Metanephros (tissue), 2 donors: Measurements from ENCODE around the gene LIN7B. TPM values are rescaled to one million over a fixed set of nuclear protein-coding genes. Genes with fewer than 3 reads are reported as not detected.

Experiments used
- small RNA-seq: library from RNA; depleted of rRNA; stranded (forward); fragments of <200 nt; gene quantifications from one replicate; pipeline ENCODE3, GENCODE V24; 2014; ENCODE audit warnings: low replicate concordance
- total RNA-seq: library from RNA; depleted of rRNA; stranded (reverse); fragments of >200 nt; gene quantifications from one replicate; pipeline ENCODE4 v1.2.3, GENCODE V29; 2014

Gene LIN7B, protein sequence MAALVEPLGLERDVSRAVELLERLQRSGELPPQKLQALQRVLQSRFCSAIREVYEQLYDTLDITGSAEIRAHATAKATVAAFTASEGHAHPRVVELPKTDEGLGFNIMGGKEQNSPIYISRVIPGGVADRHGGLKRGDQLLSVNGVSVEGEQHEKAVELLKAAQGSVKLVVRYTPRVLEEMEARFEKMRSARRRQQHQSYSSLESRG
- total RNA-seq: 8.0 TPM

DNA sequence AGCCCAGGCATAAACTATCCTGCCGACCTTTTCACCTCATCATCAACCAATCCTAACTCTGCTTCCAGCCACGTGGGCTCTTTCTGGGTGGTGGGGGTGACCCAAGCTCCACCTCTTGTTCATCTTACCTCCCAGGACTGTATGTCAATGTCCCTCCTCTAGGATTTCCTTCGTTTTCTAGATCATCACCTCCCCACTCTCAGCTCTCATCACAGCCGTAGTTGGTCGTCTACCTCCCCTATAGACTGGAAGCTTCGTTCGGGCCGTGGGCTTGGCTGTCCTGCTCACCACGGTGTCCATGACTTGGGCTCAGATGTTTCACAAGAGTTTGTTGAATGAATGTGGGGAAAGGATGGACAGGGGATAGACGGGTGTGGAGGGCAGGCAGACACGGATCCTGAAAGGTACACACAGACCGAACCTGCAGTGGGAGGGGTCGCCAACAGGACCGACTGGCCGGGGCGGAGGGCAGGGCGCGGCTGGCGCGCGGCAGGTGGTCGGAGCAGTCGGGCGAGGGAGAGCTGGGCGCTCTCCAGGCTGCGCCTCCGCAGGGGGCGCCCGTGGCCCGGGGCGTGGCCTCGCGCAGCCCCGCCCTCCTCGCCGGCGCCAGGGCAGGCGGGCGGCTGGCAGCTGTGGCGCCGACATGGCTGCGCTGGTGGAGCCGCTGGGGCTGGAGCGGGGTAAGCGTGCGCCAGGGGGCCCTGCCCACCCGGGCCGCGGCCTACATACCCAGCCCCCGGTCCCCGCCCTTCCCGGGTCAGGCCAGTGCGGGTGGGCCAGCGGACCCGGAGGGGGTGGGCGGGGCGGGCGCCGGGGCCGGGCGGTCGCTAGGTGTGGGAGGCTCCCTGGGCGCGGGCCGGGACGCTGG is at the start of gene LIN7B:
TSS of gene LIN7B (plus strand) at position 609 of the 868 bp plus-strand sequence. CDS start at position 644, 35 bp downstream.

DNA sequence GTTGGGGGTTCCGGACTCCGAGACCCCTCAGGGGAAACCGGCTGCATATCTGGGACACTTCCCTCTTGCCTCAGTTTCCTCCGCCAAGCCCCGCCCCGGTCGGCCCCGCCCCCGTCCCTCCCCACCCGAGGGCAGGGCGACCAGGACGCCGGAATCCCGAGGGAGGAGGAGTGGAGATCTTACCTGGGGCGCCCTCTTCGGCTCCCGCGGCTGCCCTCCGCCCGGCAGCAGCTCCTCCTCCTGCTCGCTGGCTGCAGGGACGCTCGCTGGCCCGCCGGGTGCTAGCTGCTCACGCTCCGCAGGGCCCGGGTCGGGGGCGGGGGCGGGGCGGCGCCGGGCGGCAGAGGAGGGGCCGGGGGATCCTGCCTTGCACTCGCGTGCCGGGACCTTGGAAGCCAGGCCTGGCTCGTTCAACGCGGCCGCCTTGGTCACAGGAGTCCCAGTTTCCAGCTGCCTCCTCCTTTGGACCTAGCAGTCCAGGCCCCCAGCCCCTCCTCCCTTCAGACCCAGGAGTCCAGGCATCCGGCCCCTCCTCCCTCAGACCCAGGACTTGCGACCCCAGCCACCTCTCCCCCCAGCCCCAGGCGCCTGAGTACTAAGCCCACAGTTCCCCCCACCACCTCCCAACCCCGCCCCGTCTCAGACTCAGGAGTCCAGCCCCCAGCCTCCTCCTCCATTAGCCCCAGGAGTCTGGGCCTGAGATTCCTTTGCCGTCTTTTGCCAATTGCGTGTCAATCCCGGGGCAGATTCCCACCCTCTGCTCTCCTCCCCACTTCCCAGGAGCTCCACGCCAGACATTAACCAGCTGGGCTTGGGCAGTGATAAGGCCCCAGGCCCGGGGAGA is 49.2 kb upstream of the LIN7B start, which contains the start of gene NTF4:
TSS of gene NTF4 (minus strand) at position 51 of the 844 bp plus-strand sequence. CDS start 2,821 bp downstream, outside the sequence.

DNA sequence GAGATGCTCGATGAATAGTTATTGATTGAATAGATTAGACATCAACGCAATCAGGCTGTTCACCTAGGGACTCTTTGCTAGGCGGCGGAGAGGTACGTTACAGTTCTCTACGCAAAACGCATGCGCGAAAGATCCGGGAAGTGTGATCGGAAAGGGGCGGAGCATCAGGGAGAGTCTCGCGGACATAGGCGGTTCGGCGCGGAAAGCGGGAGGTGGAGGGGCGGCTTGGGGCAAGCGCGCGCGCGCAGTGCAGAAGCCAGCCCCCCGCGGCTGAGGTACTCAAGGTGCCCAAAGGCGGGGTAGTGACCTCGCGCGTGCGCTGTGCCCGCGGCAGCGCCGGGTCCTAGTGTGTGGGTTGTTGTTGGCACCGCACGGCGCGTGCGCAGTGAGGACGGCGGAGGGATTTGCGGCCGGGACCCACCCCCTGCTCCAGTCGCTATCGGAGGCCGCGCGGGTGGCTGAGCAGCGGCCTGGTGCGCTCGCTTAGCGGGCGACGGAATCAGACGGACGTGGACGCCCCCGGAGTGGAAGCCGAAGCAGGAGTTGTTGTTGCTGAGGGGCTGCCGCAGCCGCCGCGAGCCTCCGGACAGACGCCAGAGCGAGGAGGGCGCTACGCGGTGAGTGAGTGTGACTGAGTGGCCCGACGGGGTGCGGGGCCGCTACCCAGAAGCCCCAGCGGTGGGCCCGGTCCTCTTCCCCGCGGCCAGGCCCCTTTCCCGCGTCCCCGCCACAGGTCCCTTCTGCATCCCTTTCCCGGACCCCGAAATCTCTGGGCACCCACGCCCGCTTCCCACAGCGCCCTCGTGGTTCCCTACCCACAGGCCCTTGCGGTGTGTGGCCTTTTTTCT is 28.9 kb upstream of the LIN7B start, which contains the start of gene SNRNP70:
TSS of gene SNRNP70 (plus strand) at position 432 of the 848 bp plus-strand sequence. CDS start 964 bp downstream, outside the sequence.

DNA sequence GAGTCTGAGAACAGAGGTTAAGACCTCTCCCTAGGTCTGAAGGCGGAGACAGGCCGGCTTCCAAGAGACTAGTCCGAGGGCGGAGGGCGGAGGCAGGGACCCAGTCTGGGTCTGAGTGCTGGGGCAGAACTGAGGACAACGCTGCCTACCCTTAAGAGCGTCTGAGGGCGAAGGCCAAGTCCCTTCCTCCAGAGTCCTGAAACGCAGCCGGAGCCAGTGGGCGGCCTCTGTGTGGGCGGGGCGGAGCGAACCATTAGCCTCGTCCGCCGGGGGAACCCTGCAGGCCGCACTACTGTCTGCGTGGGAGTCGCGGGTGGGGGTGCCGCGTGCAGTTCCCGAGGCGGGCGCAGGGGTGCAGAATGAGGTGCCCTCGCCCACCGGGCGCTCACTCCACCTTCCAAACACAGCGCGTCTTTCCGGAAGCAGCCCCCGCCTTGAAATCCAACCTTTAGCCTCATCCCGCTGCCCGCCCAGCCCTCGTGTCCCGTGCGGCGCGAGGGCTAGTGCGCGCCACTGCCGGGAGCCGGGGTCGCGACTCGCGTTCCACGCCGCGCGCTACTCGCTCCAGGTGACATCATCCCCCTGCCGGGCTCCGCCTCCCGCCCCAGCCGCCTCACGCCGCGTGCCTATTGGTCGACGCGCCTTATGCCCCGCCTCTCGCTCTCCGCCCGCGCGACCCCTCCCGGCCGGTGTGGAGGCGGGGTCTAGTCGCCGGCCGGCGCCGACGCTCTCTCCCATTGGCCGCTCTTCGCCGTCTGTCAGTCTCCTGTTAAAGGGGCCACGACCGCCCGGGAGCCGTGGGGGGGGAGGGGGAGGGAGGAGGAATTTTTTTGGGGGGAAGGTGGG is 4.6 kb downstream of the LIN7B start, which contains the start of gene C19orf73:
TSS of gene C19orf73 (minus strand) at position 579 of the 846 bp plus-strand sequence. CDS start at position 458, 121 bp downstream.

DNA sequence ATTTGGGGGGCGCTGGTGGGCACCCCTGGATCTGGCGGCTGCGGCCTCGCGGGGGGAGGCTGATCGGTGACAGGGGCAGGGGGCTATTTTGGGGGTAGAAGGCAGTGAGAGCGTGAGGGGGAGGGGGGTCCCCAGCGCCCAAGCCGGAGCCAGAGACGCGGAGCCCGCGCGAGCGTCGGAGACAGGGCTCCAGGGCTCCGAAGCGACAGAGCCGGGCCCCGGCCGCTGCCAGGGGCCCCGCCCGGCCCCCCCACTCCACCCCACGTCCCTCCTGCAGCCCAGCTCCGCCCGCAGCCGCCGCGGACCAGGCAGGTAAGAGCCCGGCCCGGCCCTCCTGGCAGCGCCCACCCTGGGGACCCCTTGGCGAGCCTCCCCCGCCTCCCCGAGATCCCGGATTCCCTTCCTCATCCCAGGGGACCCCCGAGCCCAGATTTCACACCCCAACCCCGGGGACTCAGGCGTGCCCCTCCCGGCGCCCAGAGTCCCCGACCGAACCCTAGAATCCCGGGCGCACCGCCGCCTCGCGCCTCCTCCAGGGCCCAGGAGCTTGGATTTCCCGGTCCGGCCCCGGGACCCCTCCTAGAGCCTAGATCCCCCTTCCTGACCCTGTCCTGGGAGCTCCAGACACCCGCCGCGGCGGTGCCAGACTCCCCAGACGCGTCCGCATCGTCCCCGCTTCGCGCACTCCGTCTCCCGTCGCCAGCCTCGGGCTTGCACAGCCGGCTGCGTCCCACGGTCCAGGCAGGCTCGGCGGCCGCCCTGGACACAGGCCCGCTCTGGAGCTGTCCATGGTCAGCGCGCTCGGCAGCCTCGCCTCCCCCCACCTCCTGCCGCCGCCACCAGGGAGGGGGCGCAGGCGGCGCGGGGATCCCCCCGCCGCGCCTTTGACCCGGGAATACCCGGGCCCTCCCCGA is 5.5 kb downstream of the LIN7B start, which contains the start of gene PPFIA3:
TSS of gene PPFIA3 (plus strand) at position 134 of the 914 bp plus-strand sequence. CDS start 8,330 bp downstream, outside the sequence.

DNA sequence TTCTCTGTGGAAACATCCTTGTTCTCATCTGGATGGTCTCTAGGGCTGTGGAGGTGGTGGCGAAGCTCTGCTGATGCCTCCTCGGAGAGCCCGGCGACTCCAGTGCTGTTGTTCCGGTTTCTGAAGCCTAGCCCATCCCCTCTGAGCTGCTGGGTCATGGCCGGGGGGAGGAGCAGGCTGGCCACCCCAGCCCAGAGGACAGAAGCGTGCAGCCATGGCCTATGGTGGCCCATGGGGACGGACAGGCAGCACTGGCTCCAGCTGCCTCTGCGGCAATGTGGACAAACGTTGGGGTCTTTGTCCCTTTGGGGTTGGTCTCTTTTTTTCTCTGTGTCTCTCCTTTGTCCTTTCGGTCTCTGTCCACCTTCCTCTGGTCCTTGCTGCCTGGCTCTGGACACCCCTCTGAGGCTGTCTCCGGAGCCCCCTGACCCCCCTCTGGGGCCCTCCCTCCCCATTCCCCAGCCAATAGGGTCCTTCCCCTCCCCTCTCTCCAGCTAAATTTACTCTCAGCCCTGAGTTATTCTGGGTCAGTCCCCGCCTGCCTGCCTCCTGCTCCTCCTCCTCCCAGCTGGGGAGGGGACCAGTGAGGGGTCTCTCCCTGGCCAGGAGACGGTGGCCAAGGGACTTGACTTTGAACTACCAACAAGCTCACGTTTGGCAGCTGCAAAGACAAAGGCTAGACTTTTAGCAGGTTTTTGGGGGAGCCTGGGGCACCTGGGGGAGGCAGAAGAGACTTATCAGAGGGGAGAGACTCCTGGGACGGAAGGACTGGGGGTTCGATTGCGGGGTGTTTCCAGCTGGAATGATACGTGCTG is 41.0 kb downstream of the LIN7B start, which contains the start of gene HRC:
TSS of gene HRC (minus strand) at position 392 of the 815 bp plus-strand sequence. CDS start at position 233, 159 bp downstream.

DNA sequence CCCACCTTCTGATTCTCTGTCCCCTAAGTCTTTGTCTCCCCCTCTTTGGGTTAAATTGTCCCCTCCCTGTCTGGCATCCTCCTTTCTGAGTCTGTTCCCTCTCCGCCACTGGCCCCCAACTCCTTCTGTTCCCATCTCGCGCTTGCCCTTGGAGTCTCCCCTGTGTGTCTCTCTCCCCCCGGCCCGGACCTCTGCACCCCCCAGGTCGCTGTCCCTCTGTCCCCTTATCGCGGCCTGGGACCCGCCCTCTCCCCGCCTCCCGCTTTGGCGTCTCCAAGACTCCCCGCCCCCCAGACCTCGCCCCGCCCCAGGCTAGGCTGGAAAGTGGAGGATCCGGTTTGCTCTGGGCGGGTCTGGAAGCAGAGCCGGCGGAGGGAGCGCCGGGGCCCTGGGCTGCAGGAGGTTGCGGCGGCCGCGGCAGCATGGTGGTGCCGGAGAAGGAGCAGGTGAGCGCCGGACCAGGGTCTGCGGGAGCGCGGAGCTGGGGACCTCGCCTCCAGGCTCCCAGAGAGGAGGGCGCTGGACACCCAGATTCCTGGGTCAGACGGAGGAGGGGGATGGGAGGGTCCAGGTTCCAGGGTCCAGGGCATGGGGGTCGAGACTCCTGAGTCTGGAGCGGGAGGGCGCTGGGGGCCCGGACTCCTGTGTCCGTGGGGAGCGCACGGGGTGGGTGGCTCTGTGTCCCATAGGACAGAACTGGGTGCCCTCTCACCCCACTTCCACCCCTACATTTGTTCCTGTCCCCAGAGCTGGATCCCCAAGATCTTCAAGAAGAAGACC is 43.5 kb downstream of the LIN7B start, which contains the start of gene TRPM4:
TSS of gene TRPM4 (plus strand) at position 348 of the 780 bp plus-strand sequence. CDS start at position 423, 75 bp downstream.

Small RNA genes lying within 50 kb of the gene (small RNA-seq; reads per million reads assigned to genes)
- not detected for gene RN7SL708P

Other genes with a start within 250 kb of the LIN7B start
- gene PLEKHA4, start 245.8 kb upstream of the LIN7B start, total RNA-seq: 18.1 TPM
- 71.7 TPM for gene PPP1R15A, start 241.9 kb upstream of the LIN7B start, total RNA-seq
- 0.29 TPM for gene TULP2, start 215.6 kb upstream of the LIN7B start, total RNA-seq
- 221 TPM for gene NUCB1, start 214.1 kb upstream of the LIN7B start, total RNA-seq
- gene DHDH, start 180.7 kb upstream of the LIN7B start, total RNA-seq: 1.4 TPM
- 30.8 TPM for gene BAX, start 159.5 kb upstream of the LIN7B start, total RNA-seq
- 1,684 TPM for gene FTL, start 149.1 kb upstream of the LIN7B start, total RNA-seq
- 51.8 TPM for gene GYS1, start 121.1 kb upstream of the LIN7B start, total RNA-seq
- gene RUVBL2, start 120.5 kb upstream of the LIN7B start, total RNA-seq: 105 TPM
- 1.1 TPM for gene LHB, start 97.3 kb upstream of the LIN7B start, total RNA-seq
- not detected for gene CGB3, start 90.0 kb upstream of the LIN7B start, total RNA-seq
- not detected for gene CGB2, start 82.5 kb upstream of the LIN7B start, total RNA-seq
- not detected for gene CGB1, start 77.5 kb upstream of the LIN7B start, total RNA-seq
- gene CGB5, start 70.5 kb upstream of the LIN7B start, total RNA-seq: not detected
- not detected for gene CGB8, start 65.3 kb upstream of the LIN7B start, total RNA-seq
- 1.3 TPM for gene CGB7, start 56.6 kb upstream of the LIN7B start, total RNA-seq
- 5.4 TPM for gene NTF4, start 49.6 kb upstream of the LIN7B start, total RNA-seq
- 2.3 TPM for gene KCNA7, start 41.7 kb upstream of the LIN7B start, total RNA-seq
- gene SNRNP70, start 28.9 kb upstream of the LIN7B start, total RNA-seq: 266 TPM
- gene C19orf73, start 4.8 kb downstream of the LIN7B start, total RNA-seq: not detected
- 6.9 TPM for gene PPFIA3, start 5.2 kb downstream of the LIN7B start, total RNA-seq
- 28.8 TPM for gene HRC, start 41.0 kb downstream of the LIN7B start, total RNA-seq
- 39.2 TPM for gene TRPM4, start 43.4 kb downstream of the LIN7B start, total RNA-seq
- gene SLC6A16, start 210.8 kb downstream of the LIN7B start, total RNA-seq: 3.2 TPM
- gene CD37, start 221.0 kb downstream of the LIN7B start, total RNA-seq: 16.5 TPM
- gene TEAD2, start 248.0 kb downstream of the LIN7B start, total RNA-seq: 49.9 TPM
- gene DKKL1, start 249.5 kb downstream of the LIN7B start, total RNA-seq: 1.5 TPM